ENCODE results near the gene GEN1. TPM values are rescaled to one million over a fixed set of nuclear protein-coding genes. Genes with fewer than 3 reads are reported as not detected.

Gene GEN1
- total RNA-seq, 1 donor from 2014 or later = 7.2 TPM

DNA sequence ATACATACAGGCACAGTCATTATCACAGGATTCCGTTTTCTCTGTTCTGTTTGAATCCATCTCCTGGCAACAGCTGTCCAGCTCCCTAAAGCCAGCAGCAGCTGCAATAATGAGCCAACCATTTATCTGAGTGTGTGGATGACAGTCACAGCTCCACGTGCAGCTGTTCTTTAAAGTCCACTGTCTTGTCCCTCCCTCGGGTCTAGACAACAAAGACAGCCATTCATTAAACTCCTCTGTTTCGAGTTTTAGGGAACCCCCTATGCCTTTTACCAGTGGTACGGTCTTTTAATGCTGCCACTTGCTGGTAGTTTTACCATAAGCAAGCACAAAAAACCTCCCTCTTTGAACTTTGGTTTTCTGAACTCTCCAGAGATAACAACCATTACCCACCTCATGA lies 46.3 kb downstream of the GEN1 start:
- DNase-seq (ENCODE audit: low spot score) = no peak
- Mint-ChIP-seq H3K27me3 (ENCODE audit: low read depth) (peaks cover 10% of the 10 kb centered on the region), H3K36me3 (ENCODE audit: low read depth) (no peaks in the 10 kb centered on the region), H3K4me3 (ENCODE audit: unreplicated experiment) (no peak overlapping the region), H3K27ac (ENCODE audit: unreplicated experiment) (no peak overlapping the region), H3K9me3 (ENCODE audit: low read depth) (no peaks in the 10 kb centered on the region), H3K4me1 (ENCODE audit: low read depth) (no peaks in the 10 kb centered on the region)
- TF ChIP-seq, protein P1, sequence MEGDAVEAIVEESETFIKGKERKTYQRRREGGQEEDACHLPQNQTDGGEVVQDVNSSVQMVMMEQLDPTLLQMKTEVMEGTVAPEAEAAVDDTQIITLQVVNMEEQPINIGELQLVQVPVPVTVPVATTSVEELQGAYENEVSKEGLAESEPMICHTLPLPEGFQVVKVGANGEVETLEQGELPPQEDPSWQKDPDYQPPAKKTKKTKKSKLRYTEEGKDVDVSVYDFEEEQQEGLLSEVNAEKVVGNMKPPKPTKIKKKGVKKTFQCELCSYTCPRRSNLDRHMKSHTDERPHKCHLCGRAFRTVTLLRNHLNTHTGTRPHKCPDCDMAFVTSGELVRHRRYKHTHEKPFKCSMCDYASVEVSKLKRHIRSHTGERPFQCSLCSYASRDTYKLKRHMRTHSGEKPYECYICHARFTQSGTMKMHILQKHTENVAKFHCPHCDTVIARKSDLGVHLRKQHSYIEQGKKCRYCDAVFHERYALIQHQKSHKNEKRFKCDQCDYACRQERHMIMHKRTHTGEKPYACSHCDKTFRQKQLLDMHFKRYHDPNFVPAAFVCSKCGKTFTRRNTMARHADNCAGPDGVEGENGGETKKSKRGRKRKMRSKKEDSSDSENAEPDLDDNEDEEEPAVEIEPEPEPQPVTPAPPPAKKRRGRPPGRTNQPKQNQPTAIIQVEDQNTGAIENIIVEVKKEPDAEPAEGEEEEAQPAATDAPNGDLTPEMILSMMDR (IDR thresholded peaks at IDR 0.05) = no peak

DNA sequence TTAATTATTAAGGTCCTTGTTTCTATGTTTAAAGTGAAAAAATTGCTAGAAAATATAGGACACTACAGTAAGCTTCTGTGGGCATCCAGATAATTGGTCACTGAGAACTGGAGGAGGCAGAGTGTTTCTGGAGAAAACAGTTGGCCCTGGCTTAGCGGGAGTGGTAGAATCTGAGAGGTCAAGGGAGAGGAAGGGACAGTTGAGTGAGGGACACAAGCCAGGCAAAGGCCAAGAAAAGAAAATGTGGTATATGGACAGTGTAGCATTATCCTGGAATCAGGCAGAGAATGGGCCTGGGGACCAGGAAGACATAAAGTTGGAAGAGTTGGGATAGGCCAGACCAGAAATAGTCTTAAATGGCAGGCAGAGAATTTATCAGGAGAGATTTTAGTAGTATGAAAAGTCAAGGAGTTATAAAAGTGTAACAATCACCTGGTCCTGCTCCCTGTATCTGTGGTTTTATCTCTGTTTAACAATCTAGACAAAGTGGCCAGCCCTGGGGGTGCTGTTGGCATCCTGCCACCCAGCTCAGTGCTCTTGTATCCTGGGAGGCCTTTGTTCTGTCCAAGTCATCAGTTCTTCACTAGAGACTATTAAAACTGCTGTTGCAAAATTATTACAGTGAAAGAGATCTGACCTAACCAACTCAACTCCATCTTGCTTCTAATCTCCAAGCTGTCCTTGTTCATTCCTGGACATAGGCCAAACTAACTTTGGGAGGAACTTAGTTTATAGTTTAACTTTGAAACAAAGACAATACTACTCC lies 46.9 kb downstream of the GEN1 start:
- H3K4me3 Mint-ChIP-seq (ENCODE audit: unreplicated experiment) = no peak overlapping the region
- H3K9me3 Mint-ChIP-seq (ENCODE audit: low read depth) = no peaks in the 10 kb centered on the region
- no peaks in the 10 kb centered on the region for H3K36me3 Mint-ChIP-seq (ENCODE audit: low read depth)
- TF ChIP-seq, protein P1 (IDR thresholded peaks at IDR 0.05) = no peak
- no peak for DNase-seq (ENCODE audit: low spot score)
- H3K27ac Mint-ChIP-seq (ENCODE audit: unreplicated experiment) = no peak overlapping the region
- peaks cover 9% of the 10 kb centered on the region for H3K27me3 Mint-ChIP-seq (ENCODE audit: low read depth)
- no peaks in the 10 kb centered on the region for H3K4me1 Mint-ChIP-seq (ENCODE audit: low read depth)

DNA sequence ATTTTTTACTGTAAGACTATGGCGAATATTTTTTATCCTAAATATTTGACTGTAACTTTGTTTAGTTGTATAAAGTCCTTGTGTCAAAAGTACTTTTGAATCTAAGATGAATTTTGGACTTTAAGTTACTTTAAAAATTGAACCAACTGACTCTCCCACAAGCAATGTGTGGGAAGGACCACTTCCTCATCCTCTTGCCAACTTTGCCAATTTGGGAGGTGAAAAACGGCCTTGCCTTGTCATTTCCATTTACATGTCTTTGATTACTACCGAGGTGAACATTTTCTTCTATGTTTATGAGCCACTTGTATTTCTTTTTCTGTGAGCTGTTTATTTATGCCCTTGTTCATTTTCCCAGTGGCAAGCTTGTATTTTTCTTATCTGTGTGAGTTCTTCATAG lies 49.6 kb downstream of the GEN1 start:
- no peak overlapping the region for H3K27ac Mint-ChIP-seq (ENCODE audit: unreplicated experiment)
- peaks cover 12% of the 10 kb centered on the region for H3K27me3 Mint-ChIP-seq (ENCODE audit: low read depth)
- H3K4me1 Mint-ChIP-seq (ENCODE audit: low read depth) = no peaks in the 10 kb centered on the region
- H3K36me3 Mint-ChIP-seq (ENCODE audit: low read depth) = no peaks in the 10 kb centered on the region
- no peak for DNase-seq (ENCODE audit: low spot score)
- no peaks in the 10 kb centered on the region for H3K9me3 Mint-ChIP-seq (ENCODE audit: low read depth)
- H3K4me3 Mint-ChIP-seq (ENCODE audit: unreplicated experiment) = no peak overlapping the region
- TF ChIP-seq, protein P1 (IDR thresholded peaks at IDR 0.05) = no peak

DNA sequence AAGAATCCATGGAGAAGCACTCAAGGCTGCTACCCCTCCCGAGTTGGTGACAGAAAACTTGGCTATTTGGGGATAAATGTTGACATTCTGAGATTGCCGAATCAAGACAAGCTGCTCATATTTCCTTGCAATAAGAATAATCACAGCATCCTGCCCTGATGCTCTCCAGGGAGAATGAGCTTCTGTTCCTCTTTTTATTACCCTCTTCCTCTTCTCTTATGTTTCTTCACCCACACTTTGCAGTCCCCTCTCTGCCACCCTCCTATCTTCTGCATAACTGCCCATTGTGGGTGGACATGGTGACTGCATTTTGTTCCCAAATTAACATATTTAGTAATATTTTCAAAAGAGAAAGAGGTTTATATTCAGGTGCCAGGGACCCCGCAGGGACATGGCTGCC lies 50.4 kb downstream of the GEN1 start:
- no peaks in the 10 kb centered on the region for H3K4me1 Mint-ChIP-seq (ENCODE audit: low read depth)
- H3K4me3 Mint-ChIP-seq (ENCODE audit: unreplicated experiment) = no peak overlapping the region
- TF ChIP-seq, protein P1 (IDR thresholded peaks at IDR 0.05) = no peak
- H3K27me3 Mint-ChIP-seq (ENCODE audit: low read depth) = peaks cover 11% of the 10 kb centered on the region
- no peaks in the 10 kb centered on the region for H3K36me3 Mint-ChIP-seq (ENCODE audit: low read depth)
- H3K27ac Mint-ChIP-seq (ENCODE audit: unreplicated experiment) = no peak overlapping the region
- H3K9me3 Mint-ChIP-seq (ENCODE audit: low read depth) = no peaks in the 10 kb centered on the region
- no peak for DNase-seq (ENCODE audit: low spot score)

DNA sequence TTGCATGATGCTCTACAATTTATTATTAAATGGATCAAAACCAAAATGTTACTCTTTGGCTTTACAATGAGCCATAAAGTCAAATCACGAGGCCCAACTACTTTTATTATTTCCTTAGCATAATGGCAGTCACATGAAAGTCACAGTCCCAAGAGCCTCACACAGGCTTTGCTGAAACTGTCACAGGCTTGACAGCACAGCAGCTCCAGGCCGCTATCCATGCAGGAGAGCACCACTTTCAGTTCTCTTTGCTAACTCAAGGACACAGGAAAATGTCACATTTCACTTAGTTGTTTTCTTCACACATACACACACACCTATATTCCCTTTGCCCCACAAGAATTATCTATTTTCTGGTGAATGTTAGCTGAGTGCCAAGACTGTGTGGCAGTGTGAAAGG lies 51.2 kb downstream of the GEN1 start:
- TF ChIP-seq, protein P1 (IDR thresholded peaks at IDR 0.05) = no peak
- Mint-ChIP-seq H3K4me1 (ENCODE audit: low read depth) (no peaks in the 10 kb centered on the region), H3K36me3 (ENCODE audit: low read depth) (no peaks in the 10 kb centered on the region), H3K9me3 (ENCODE audit: low read depth) (no peaks in the 10 kb centered on the region), H3K27me3 (ENCODE audit: low read depth) (peaks cover 10% of the 10 kb centered on the region), H3K27ac (ENCODE audit: unreplicated experiment) (no peak overlapping the region), H3K4me3 (ENCODE audit: unreplicated experiment) (no peak overlapping the region)
- DNase-seq (ENCODE audit: low spot score) = no peak
